ENCODE data around the gene EZH1.

Gene EZH1

DNA sequence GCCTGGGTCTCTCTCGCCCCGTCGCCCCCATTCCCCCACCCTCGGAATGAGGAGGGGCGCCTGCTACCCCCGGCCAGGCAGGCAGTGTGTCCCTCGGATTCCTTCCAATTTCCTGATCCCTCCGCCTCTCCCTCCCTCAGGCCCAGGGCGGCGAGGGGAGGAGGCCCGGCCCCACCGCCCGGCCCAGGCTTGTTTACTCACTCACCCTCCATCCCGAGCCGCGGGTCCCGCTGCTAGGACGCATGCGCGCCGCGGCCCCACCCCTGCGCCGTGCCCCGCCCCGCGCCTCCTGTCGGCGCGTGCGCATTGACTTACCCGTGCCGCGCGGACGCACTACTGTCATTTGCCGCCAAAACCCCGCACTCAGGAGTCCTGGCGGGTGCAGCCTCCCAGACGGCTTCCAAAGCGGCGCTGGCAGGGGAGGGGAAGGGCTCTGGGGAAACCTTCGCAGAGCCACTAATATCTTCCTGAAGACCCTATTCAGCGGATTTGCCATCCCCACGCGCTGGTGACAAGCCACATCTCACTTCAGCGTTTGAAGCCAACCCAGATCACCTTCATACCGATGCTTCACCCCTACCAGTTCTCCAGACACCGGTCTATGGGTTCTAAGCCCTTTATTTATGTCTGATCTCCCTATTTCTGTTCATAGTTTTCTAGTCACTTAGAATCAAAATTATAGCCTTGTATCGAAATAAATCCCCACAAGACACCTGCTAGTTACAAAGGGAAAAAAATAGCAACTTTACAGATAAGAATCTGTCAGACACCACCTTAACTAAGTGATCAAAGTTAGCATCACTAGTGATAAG lies at the start of gene EZH1:
EZH1 (minus strand) TSS at position 235 of the 812 bp plus-strand sequence. CDS start 16,099 bp downstream, outside the sequence.
- TF ChIP-seq, protein P1, sequence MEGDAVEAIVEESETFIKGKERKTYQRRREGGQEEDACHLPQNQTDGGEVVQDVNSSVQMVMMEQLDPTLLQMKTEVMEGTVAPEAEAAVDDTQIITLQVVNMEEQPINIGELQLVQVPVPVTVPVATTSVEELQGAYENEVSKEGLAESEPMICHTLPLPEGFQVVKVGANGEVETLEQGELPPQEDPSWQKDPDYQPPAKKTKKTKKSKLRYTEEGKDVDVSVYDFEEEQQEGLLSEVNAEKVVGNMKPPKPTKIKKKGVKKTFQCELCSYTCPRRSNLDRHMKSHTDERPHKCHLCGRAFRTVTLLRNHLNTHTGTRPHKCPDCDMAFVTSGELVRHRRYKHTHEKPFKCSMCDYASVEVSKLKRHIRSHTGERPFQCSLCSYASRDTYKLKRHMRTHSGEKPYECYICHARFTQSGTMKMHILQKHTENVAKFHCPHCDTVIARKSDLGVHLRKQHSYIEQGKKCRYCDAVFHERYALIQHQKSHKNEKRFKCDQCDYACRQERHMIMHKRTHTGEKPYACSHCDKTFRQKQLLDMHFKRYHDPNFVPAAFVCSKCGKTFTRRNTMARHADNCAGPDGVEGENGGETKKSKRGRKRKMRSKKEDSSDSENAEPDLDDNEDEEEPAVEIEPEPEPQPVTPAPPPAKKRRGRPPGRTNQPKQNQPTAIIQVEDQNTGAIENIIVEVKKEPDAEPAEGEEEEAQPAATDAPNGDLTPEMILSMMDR (IDR thresholded peaks at IDR 0.05; ENCODE audit: borderline replicate concordance, control extremely low read depth, extremely low read depth, insufficient read depth, missing control alignments), result no peak
- in situ Hi-C loops (cut with MboI; ENCODE audit: low sequenced_read_pairs, unreplicated experiment), result no loop called here
- peak; percentile 100 for DNase-seq (ENCODE audit: low spot score)

DNA sequence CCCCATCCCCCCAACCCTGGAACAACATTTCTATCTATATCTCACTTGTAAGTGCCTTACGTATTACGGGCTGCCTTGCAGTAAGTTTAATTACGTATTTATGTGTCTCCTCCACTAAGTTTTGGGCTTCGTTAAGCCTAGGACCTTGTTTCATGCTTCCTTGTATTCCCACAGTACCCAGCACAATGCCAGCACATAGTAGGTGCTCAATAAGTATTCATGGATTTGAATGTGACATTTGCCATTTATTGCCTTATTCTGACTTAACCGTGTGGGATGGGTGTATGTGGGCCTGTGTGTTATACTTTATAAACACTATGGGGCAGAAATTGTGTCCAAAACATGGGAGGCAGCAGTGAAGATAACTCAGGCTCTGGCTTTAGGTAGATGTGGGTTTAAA lies 47.7 kb upstream of the EZH1 start:
- no peak for DNase-seq (ENCODE audit: low spot score)
- in situ Hi-C loops (cut with MboI; ENCODE audit: low sequenced_read_pairs, unreplicated experiment), result no loop called here
- TF ChIP-seq, protein P1 (IDR thresholded peaks at IDR 0.05; ENCODE audit: borderline replicate concordance, control extremely low read depth, extremely low read depth, insufficient read depth, missing control alignments), result no peak

DNA sequence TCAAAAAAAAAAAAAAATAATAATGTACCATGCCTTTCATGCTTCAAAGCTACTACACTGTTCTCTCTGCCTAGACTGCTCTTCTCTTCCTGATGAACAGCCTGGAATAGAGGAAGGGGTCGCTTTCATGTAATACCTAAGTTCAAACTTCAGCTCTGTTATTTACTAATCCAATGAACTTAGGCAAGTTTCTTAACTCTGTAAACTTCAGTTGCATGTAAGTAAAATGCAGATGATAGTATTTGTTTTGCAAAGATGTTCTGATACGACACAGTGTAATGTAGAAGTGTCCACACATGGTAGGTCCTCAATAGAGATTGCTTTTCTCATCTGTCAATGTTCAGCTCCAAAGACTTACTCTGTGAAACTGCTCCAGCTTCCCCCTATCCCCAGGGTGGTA lies 47.1 kb upstream of the EZH1 start:
- in situ Hi-C loops (cut with MboI; ENCODE audit: low sequenced_read_pairs, unreplicated experiment), result no loop called here
- TF ChIP-seq, protein P1 (IDR thresholded peaks at IDR 0.05; ENCODE audit: borderline replicate concordance, control extremely low read depth, extremely low read depth, insufficient read depth, missing control alignments), result no peak
- no peak for DNase-seq (ENCODE audit: low spot score)

DNA sequence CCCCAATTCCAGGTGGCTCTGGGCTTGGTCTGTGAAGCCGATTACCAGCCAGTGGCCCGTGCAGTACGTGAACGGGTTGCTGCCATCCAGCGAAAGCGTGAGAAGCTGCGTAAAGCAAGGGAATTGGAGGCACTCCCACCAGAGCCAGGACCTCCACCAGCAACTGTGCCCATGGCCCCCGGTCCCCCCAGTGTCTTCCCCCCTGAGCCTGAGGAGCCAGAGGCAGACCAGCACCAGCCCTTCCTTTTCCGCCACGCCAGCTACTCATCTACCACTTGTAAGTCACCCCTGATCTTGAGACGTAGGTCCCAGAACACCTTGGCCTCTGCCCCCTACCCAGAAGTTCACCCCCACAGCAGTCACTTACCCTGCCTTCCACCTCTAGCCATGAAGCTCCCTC lies 42.4 kb upstream of the EZH1 start:
- TF ChIP-seq, protein P1 (IDR thresholded peaks at IDR 0.05; ENCODE audit: borderline replicate concordance, control extremely low read depth, extremely low read depth, insufficient read depth, missing control alignments), result no peak
- DNase-seq (ENCODE audit: low spot score), result no peak
- in situ Hi-C loops (cut with MboI; ENCODE audit: low sequenced_read_pairs, unreplicated experiment), result no loop called here

DNA sequence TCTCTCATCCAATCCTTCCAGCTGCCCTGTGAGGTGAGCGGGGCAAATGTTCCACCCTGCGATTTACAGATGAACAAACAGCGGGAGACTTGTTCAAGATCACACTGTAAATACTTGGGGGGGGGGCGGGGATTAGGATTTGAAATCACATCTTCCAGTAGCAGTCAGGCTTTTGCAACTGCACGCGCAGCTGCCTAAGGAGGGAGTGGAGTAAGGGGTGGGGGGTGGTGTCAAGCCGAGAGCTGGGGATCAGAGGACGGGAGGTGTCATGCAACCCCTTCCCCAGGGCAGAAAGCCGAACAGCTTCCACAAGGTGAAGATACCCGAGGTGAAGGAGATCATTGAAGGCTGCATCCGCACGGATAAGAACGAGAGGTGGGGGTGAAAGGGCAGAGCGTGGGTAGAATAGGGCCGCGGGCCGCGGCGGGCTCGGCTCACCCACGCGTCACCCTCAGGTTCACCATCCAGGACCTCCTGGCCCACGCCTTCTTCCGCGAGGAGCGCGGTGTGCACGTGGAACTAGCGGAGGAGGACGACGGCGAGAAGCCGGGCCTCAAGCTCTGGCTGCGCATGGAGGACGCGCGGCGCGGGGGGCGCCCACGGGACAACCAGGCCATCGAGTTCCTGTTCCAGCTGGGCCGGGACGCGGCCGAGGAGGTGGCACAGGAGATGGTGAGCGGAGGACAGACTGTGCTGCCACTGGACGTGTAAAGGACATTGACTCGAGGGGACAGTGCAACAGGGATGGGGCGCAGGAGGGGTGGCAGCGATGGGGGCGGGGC lies 40.2 kb upstream of the EZH1 start:
- no peak for DNase-seq (ENCODE audit: low spot score)
- TF ChIP-seq, protein P1 (IDR thresholded peaks at IDR 0.05; ENCODE audit: borderline replicate concordance, control extremely low read depth, extremely low read depth, insufficient read depth, missing control alignments), result no peak
- in situ Hi-C loops (cut with MboI; ENCODE audit: low sequenced_read_pairs, unreplicated experiment), result no loop called here

DNA sequence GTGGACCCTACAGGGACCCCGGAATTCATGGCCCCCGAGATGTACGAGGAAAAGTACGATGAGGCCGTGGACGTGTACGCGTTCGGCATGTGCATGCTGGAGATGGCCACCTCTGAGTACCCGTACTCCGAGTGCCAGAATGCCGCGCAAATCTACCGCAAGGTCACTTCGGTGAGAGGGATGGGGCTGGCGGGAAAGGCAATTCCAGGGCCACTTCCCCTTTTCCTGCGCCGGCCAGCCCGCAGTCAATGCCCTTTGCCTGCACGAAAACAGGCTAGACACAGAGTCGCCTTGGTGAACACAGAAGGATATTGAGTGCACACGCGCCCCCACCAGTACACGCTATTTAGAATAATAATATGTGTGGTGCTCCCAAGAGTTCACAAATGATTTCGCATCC lies 39.6 kb upstream of the EZH1 start:
- TF ChIP-seq, protein P1 (IDR thresholded peaks at IDR 0.05; ENCODE audit: borderline replicate concordance, control extremely low read depth, extremely low read depth, insufficient read depth, missing control alignments), result no peak
- no peak for DNase-seq (ENCODE audit: low spot score)
- in situ Hi-C loops (cut with MboI; ENCODE audit: low sequenced_read_pairs, unreplicated experiment), result no loop called here

Data from GM13976 (cell line).